ENCODE results near the gene PPP1CA.

The PPP1CA gene

GRCh38 chr11:67401495-67402191 lies at the start of gene PPP1CA:
Gene PPP1CA (minus strand): TSS chr11:67401858. CDS start chr11:67401782, 76 bp downstream.
- peak; percentile 96 for DNase-seq

DNA sequence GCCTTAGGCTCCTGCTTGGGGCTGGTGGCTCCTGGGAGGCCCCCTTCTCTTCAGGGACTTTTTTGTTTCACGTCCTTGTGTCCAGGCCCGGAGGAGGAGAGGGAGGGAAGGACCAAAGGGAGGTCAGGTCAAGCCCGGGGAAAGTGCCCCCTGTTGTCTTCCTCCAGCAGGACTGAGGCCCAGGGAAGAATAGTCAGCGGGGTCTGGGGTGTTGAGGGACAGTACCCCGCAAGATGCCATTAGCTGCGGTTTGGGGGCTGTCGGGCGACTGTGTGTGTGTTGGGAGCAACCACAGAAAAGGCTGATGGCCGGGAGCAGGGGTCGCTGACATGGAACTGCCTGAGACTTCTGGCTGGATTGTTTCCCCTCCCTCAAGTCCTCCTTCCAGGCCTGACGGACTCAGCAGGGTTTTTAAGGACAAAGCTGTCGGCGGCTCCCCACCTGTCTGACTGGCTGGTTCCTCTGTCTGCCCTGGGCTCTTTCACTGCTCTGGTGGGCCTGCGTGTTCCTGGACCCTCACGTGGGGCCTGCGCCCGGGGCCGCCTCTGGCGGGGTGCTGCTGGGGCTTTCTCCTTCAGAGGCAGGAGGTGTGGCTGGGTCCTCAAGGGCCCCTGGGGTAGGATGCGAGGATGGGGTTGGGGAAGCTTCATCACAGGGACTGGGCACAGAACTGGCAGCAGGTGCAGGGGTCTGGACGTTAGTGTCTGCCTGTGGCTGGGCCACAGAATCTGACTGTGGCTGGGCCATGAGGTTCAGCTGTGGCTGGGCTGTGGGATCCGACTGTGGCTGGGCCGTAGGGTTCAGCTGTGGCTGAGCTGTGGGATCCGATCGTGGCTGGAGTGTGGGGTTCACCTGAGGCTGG lies 49.4 kb upstream of the PPP1CA start:
- no peak for DNase-seq

GRCh38 chr11:67449116-67449844 lies 47.6 kb upstream of the PPP1CA start:
- no peak for DNase-seq

DNA sequence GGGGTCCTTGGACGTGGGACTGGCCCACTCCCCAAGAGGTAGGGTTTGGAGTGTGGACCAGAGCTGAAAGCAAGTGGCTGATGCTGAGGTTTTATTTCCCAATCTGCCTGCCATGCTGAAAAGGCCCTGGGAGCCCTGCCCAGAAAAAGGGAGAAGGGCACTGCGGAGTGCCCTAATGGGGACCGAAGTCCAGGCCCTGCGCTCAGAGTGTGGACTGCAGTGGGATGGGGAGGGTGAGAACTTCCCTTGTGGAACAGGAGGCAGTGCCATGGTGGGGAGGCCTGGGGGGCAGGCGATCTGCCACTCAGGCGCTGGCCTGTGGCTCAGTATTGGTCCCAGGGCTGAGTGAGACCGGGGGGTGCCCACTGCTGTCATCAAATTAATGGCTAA lies 46.6 kb upstream of the PPP1CA start:
- no peak for DNase-seq

GRCh38 chr11:67445515-67445914 lies 43.9 kb upstream of the PPP1CA start:
- no peak for DNase-seq

- DNase-seq, result no peak
These were observed 41.1 kb upstream of the PPP1CA start for GRCh38 chr11:67442504-67443404.

- peak; percentile 46 for DNase-seq
These were observed 40.2 kb upstream of the PPP1CA start for GRCh38 chr11:67441731-67442351.

DNA sequence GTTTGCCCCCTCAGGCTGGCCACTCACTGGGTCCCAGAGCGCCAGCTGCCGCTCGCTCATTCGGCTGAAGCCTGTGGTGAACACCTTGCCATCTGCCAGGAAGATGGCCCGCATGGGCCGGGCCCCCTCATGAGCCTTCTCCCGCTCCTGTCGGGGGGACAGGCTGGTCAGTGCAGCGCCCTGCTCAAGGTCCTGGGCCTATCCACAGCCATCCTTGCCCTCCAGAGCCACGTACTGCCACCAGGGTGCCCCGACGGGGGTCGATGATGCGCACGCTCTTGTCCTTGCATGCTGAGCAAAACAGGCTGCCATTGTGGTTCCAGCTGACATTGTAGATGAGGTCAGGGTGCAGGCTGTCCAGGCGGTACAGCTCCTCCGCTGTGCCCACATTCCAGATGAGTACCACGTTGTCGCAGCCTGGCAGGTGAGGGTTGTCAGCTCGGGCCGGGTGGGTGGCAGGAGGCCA lies 39.5 kb upstream of the PPP1CA start:
- no peak for DNase-seq

DNA sequence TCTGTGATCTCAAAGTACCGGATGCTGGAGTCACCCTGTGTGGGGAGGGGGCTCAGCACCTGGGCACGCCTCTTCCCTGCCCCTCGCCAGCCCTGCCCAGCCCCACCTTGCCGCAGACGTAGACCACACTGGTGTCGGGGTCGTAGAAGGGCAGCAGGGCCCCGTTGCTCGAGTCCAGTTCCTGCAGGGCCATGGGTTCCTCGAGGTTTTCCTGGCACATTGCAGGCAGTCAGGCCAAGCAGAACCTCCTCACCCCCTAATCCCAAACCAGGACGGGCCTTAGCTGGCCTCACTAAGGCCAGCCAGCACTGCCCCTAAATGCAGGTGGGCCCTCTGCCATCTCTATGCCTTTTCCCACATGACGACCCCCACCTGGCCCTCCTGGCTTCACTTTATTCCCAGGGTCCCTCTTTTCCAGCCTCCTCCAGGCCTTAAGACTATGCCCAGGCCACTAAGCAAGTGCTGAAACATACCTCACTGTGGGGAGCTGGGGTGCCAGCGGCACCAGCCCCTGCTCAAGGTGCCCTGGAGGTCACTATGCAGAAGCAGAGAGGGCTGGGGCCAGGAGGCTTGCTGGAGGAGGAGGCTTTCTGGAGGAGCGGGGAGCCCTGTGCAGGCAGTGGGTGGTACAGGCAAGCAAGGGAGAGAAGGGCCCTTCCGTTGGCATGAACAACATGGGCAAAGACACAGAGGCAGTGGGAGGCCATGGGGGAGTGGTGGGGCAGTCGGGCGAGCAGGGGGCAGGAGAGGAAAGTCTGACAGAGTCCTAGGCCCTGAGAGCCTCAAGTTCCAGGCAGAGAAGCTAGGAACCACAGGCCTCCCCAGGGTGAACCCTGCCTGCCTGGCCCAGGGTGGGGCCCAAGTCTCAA lies 38.8 kb upstream of the PPP1CA start:
- no peak for DNase-seq

GRCh38 chr11:67439321-67440228 lies 37.9 kb upstream of the PPP1CA start:
- DNase-seq, result peak; percentile 47

- peak; percentile 80 for DNase-seq
These were observed 36.7 kb upstream of the PPP1CA start for GRCh38 chr11:67438158-67438902.

DNA sequence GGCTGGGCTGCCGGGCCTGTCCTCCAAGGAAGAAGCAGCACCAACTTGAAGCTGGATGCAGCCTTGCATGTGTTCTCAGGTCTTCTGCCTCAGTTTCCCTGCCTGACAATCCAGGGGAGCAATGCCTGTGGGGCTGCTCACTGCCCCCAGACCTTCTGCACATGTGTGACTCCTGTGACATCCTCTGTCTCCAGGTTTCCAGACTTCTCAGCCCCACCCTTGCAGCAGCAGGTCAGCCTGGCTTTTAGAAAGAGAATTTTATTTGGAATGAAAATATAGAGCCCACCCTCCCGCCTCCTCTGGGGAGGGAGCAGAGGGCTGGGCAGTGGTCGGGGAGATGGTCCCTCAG lies 36.1 kb upstream of the PPP1CA start:
- no peak for DNase-seq

- DNase-seq, result peak; percentile 79
These were observed 35.6 kb upstream of the PPP1CA start, which contains the start of gene PTPRCAP for GRCh38 chr11:67437082-67437808. Gene PTPRCAP (minus strand): TSS chr11:67437682. CDS start chr11:67437619, 63 bp downstream.

DNA sequence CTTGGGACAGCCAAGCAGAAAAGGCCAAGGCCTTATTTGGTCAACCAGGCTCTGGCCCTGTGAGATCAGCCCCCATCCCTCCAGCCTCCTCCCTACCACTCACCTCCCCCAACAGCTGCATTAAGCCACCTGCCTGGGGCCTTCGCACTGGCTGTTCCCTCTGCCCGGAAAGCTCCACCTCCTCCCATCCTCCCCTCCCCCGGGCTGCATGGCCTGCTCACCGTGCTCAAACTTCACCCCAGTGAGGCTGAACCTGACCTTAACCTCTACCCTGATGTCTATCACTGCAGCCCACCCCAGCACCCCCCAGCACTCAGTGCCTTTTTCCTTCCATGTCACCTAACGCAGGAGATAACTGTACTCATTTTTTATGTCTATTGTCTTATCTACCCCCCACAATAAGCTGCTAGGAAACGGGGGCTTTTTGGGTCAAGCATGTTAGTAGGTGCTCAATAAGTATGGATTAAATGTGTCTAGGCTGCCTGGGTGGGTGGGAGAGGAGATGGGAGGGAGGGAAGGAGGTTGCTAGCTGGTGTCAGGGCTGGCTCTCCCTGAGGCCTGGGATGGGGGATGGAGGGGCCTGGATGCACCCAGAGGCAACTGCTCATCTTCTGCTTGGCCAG lies 34.9 kb upstream of the PPP1CA start:
- peak; percentile 64 for DNase-seq

DNA sequence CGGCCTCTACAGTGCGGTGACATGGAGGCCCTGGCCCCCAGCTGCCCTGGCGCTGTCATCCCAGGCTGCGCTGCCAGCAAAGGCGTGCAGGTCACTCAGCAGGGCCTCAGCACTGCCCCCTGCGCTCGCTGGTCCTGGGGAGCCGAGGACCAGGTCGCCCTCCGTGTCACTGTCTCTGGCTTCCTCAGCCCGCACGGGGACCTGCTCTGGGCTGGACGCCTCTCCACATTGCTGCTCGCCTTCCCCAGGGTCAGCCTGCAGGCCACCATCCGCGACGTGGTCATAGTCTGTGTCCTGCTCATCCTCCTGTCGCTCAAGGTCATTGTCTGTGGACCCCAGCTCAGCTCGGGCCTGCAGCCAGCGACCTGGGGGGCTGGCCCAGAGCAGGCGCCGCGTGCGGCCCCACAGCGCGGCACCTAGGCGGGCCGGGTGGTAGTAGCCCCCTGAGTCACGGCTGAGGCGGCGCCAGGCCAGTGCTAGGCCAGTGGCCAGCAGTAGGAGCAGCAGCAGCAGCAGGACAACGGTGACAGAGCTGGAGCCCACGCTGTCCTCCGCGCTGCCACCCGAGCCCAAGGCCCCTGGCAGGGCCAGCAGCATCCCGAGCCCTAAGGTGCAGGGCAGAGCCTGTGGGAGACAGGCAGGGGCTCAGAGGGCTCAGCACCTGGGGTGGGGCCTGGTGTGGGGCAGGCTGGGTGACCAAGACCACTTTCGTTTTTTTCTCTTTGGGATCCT lies 34.2 kb upstream of the PPP1CA start:
- no peak for DNase-seq

- peak; percentile 47 for DNase-seq
These were observed 33.5 kb upstream of the PPP1CA start for GRCh38 chr11:67435031-67435726.

All from activated T-cell treated with anti-CD3 and anti-CD28 coated beads, Interleukin-2, amount 50 U/mL, for 1 hour (primary cell).